Adrenal gland (tissue), 12 donors: Measurements from ENCODE around the gene LRRC10B. TPM values are rescaled to one million over a fixed set of nuclear protein-coding genes. Genes with fewer than 3 reads are reported as not detected.

Experiments
- DNase-seq, 7 donors: peaks; one replicate each; pipeline ENCODE4 v3.0.0-alpha.2; 2019 to 2020
- H3K27ac ChIP-seq, 5 donors: fragments of 200-600 bp; sonication (generic) in 4 of 5; 1 replicate in 3 of 5; 2 replicates in 2 of 5; pipeline versions ENCODE4 v1.5.1 to v1.8.0; 2016 to 2020; ENCODE audit warnings: mild to moderate bottlenecking in 1 of 5
- H3K27me3 ChIP-seq: fragments of 200-600 bp; 2 replicates; pipeline ENCODE4 v1.8.0; 2021
- H3K36me3 ChIP-seq, 2 donors: fragments of 200-600 bp; replicated peaks in 1 of 2; 1 replicate in 1 of 2; 2 replicates in 1 of 2; pipeline versions ENCODE4 v1.5.1 to v1.8.0; 2018 to 2022
- H3K4me1 ChIP-seq, 2 donors: fragments of 200-600 bp; replicated peaks in 1 of 2; 1 replicate in 1 of 2; 2 replicates in 1 of 2; pipeline versions ENCODE4 v1.5.1 to v1.8.0; 2018 to 2021
- H3K4me3 ChIP-seq, 4 donors: fragments of 200-600 bp; sonication (generic) in 3 of 4; one replicate each; pipeline ENCODE4 v1.5.1; 2016 to 2018
- H3K9me3 ChIP-seq, 3 donors: fragments of 200-600 bp; sonication (generic) in 1 of 3; replicated peaks in 1 of 3; 1 replicate in 2 of 3; 2 replicates in 1 of 3; pipeline versions ENCODE4 v1.5.1 to v1.8.0; 2016 to 2021
- CTCF ChIP-seq, 6 experiments: fragments of 450-650 bp in 4 of 6; fragments of 200-600 bp in 2 of 6; sonication (generic) in 1 of 6; IDR thresholded peaks; 1 replicate in 5 of 6; 2 replicates in 1 of 6; pipeline versions ENCODE4 v1.5.1 to v1.8.0; 2016 to 2021; ENCODE audit warnings: antibody characterized with exemption in 6 of 6, mild to moderate bottlenecking in 2 of 6, moderate library complexity in 1 of 6
- POLR2A ChIP-seq, 2 donors: fragments of 450-650 bp; IDR thresholded peaks; one replicate each; pipeline ENCODE4 v1.6.1; 2017; ENCODE audit warnings: antibody characterized with exemption in 2 of 2, mild to moderate bottlenecking in 2 of 2, moderate library complexity in 1 of 2
- WGBS, 4 donors: extraction: QIAGEN DNeasy Blood & Tissue Kit in 2 of 4; methylation state at CpG; one replicate each; pipeline versions ENCODE4 v1.1.5 to v1.1.7; 2013 to 2017; 5-methylcytosine and 5-hydroxymethylcytosine counted together
- intact Hi-C, 2 donors: fragments of 100-400 bp; cut with DNase I; formaldehyde crosslinking; loops; one replicate each; pipeline versions ENCODE4 v1.14.1 to v1.15.0; 2022 to 2023
- polyA plus RNA-seq, 3 donors: library from polyadenylated mRNA; stranded (reverse); fragments of 200-250 nt in 2 of 3; fragments of 350-450 nt in 1 of 3; fragmentation: Illumina TruSeq in 1 of 3; extraction: RNeasy Lipid Tissue Mini Kit (QIAGEN cat#74804) in 1 of 3; gene quantifications; one replicate each; pipeline ENCODE4 v1.2.3, GENCODE V29; 2013 to 2014
- total RNA-seq, 9 donors: library from RNA; depleted of rRNA in 4 of 9; stranded (reverse); fragments of >200 nt in 4 of 9; fragments of 120-200 nt in 1 of 9; fragmentation: NEBNext Ultra II Directional in 1 of 9; extraction: Animal tissue kit (Norgen Biotek cat#: 25700) in 1 of 9; gene quantifications; one replicate each; pipeline versions ENCODE4 v1.1.0 to v1.2.4, GENCODE V29; 2013 to 2023
- donor health status: healthy with polysubstance abuse.
- donor health status: Bipolar disorder and iron deficiency.
- donor health status: DM: yes; HTN: yes; CAD: no.
- donor health status: DM: no; HTN: no; CAD: no.
- donor health status: DM: no; HTN: no; CAD: no.
- donor health status: DM: yes; HTN: yes; CAD: no.

The LRRC10B gene
- total and polyA plus RNA-seq, 12 donors, result 0.06 to 2.6 (median 1.1) TPM; not detected in 3

DNA sequence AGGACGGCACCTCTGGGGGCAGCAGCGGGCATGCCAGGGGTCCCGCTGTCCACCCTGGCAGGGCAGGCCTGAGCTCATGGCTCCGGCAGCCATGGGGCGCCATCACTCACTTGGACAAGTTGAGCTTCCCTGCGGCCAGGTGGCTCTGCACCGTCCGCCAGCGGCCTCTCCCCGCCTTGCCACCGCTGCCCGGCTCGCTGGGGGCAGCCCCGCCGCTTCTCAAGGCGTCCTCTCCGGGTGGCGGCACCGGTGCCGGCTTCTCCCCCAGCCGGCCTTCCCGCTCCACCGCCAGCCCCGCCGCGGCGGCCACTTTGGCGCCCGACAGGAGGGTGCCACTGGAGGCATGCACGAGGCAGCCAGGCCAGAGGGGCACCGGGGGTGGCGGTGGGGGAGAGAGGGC, 37.4 kb downstream of the LRRC10B start:
- DNase-seq, result no peak
- peaks cover 6% of the 10 kb centered on the region for H3K27me3 ChIP-seq
- intact Hi-C loops, result no loop called here
- no peaks in the 10 kb centered on the region for H3K9me3 ChIP-seq
- no peak overlapping the region for H3K4me3 ChIP-seq
- H3K27ac ChIP-seq, result no peak overlapping the region
- no peaks in the 10 kb centered on the region for H3K36me3 ChIP-seq
- H3K4me1 ChIP-seq, result no peaks in the 10 kb centered on the region
- TF ChIP-seq POLR2A (IDR thresholded peaks at IDR 0.05) (no peak), CTCF (IDR thresholded peaks at IDR 0.05) (no peak)
- 88 to 92% (median 91%) methylated on average over 4 to 32 of the region's 32 CpGs for WGBS, 4 donors

- intact Hi-C loops, result no loop called here
- H3K36me3 ChIP-seq, result no peaks in the 10 kb centered on the region
- no peaks in the 10 kb centered on the region for H3K4me1 ChIP-seq
- no peak for DNase-seq
- H3K9me3 ChIP-seq, result no peaks in the 10 kb centered on the region
- 36 to 45% (median 38%) methylated on average over 12 to 20 of the region's 20 CpGs for WGBS, 4 donors
- H3K4me3 ChIP-seq, result no peak overlapping the region
- peaks cover 6% of the 10 kb centered on the region for H3K27me3 ChIP-seq
- H3K27ac ChIP-seq, result no peak overlapping the region
- TF ChIP-seq CTCF (IDR thresholded peaks at IDR 0.05) (no peak), POLR2A (IDR thresholded peaks at IDR 0.05) (no peak)
These were observed 38.1 kb downstream of the LRRC10B start for GRCh38 chr11:61546663-61547062.

DNA sequence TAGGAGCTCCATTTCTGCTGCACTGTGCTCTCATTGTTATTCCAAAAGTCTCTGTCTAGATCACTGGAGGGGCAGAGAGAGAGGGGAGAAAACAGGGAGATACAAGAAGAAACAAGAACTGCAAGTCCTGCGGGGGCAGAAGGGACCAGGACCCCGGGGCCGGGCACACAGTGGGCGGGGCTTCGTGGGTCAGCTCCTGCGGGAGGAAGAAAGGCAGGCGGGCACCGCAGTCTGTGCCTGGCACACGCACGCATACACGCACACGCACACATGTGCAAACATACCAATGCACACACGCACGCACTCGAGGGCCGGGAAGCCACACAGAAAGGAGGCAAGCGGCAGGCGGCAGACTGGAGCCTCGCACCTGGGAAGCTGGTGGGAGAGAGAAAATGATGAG, 38.7 kb downstream of the LRRC10B start:
- no peaks in the 10 kb centered on the region for H3K4me1 ChIP-seq
- H3K36me3 ChIP-seq, result no peaks in the 10 kb centered on the region
- no peak overlapping the region for H3K27ac ChIP-seq
- WGBS, 4 donors, result 74 to 81% (median 76%) methylated on average over 19 of the region's 19 CpGs
- TF ChIP-seq CTCF (IDR thresholded peaks at IDR 0.05) (no peak), POLR2A (IDR thresholded peaks at IDR 0.05) (no peak)
- peaks cover 6% of the 10 kb centered on the region for H3K27me3 ChIP-seq
- no peak overlapping the region for H3K4me3 ChIP-seq
- no peak for DNase-seq
- intact Hi-C loops, result no loop called here
- no peaks in the 10 kb centered on the region for H3K9me3 ChIP-seq

DNA sequence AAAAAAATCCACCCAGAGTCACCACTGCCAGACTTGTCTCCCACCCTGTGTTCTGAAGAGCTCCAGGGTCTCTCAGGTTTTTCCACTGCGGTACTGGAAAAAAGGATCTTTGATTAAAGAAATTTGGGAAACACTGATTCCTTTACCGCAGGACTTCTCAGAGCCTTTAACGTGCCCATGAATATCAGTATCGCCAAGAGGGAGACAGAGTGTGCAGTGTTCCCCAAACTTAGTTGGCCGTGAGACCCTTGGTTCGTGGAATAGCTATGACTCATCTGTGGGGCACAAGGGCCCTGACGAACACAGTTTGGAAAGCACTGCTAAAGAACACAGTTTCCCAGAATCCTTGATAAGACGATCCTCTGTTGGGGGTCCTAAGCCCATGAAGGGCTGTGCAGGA, 40.6 kb downstream of the LRRC10B start:
- Histone ChIP-seq H3K9me3 (no peaks in the 10 kb centered on the region), H3K4me1 (no peaks in the 10 kb centered on the region), H3K27ac (no peak overlapping the region), H3K27me3 (peaks cover 6% of the 10 kb centered on the region), H3K4me3 (no peak overlapping the region), H3K36me3 (no peaks in the 10 kb centered on the region)
- no peak for DNase-seq
- intact Hi-C loops, result no loop called here
- WGBS, 4 donors, result 81 to 86% (median 84%) methylated on average over 7 to 8 of the region's 8 CpGs
- TF ChIP-seq POLR2A (IDR thresholded peaks at IDR 0.05) (no peak), CTCF (IDR thresholded peaks at IDR 0.05) (no peak)
